GM19025 (cell line): Measurements from ENCODE around the gene ACOX2.

ENCODE experiments used
- ATAC-seq: cut with Tn5 transposase; IDR thresholded peaks from one replicate; pipeline ENCODE4 v1.9.1; 2021; ENCODE audit warnings: mild to moderate bottlenecking, low read depth, moderate library complexity; ENCODE audit not compliant: unreplicated experiment

ACOX2 gene

GRCh38 chr3:58514405-58514804, 22.6 kb downstream of the ACOX2 start:
- no peak for ATAC-seq

- ATAC-seq, result no peak
These were observed 28.6 kb downstream of the ACOX2 start for GRCh38 chr3:58508437-58508836.

GRCh38 chr3:58507356-58508078, 29.5 kb downstream of the ACOX2 start:
- ATAC-seq, result no peak

- ATAC-seq, result no peak
These were observed 34.1 kb downstream of the ACOX2 start for GRCh38 chr3:58502872-58503271.

GRCh38 chr3:58497097-58497496, 39.9 kb downstream of the ACOX2 start:
- no peak for ATAC-seq

- no peak for ATAC-seq
These were observed 40.7 kb downstream of the ACOX2 start for GRCh38 chr3:58496206-58496857.

GRCh38 chr3:58495101-58495500, 41.9 kb downstream of the ACOX2 start:
- ATAC-seq, result no peak

GRCh38 chr3:58494107-58494506, 42.9 kb downstream of the ACOX2 start:
- no peak for ATAC-seq

- no peak for ATAC-seq
These were observed 44.5 kb downstream of the ACOX2 start for GRCh38 chr3:58492494-58492905.

GRCh38 chr3:58491506-58492402, 45.2 kb downstream of the ACOX2 start, which contains the start of gene KCTD6:
Gene KCTD6, plus strand, starts transcription at chr3:58492096. Its CDS starts 6,660 bp downstream, at chr3:58498756.
- ATAC-seq, result peak; percentile 96

- no peak for ATAC-seq
These were observed 46.0 kb downstream of the ACOX2 start for GRCh38 chr3:58490860-58491501.

GRCh38 chr3:58488967-58489366, 48.0 kb downstream of the ACOX2 start:
- ATAC-seq, result no peak

- no peak for ATAC-seq
These were observed 49.7 kb downstream of the ACOX2 start for GRCh38 chr3:58487140-58487886.

GRCh38 chr3:58485801-58486435, 51.1 kb downstream of the ACOX2 start:
- no peak for ATAC-seq

GRCh38 chr3:58484722-58485069, 52.3 kb downstream of the ACOX2 start:
- no peak for ATAC-seq

GRCh38 chr3:58484045-58484721, 52.8 kb downstream of the ACOX2 start:
- ATAC-seq, result no peak

GRCh38 chr3:58482917-58483636, 53.9 kb downstream of the ACOX2 start:
- ATAC-seq, result no peak

- no peak for ATAC-seq
These were observed 56.7 kb downstream of the ACOX2 start for GRCh38 chr3:58480309-58480708.
